ENCODE results near the gene ECHS1.
"Not testable (repeated sequence)": the region's sequence is repeated elsewhere in the genome, so short reads cannot be mapped to it uniquely, and the experiment has no call there.

Gene ECHS1

GRCh38 chr10:133397938-133398337 is 24.8 kb upstream of the ECHS1 start:
- no peak for DNase-seq

- no peak for DNase-seq
Measured at GRCh38 chr10:133396035-133396624, 23.0 kb upstream of the ECHS1 start.

GRCh38 chr10:133394801-133395221 is 21.7 kb upstream of the ECHS1 start:
- DNase-seq, result no peak

GRCh38 chr10:133394064-133394663 is 21.0 kb upstream of the ECHS1 start, which contains the start of gene MTG1:
TSS of gene MTG1 (plus strand) at chr10:133394157. CDS start at chr10:133394221, 64 bp downstream.
- peak; percentile 98 for DNase-seq

DNA sequence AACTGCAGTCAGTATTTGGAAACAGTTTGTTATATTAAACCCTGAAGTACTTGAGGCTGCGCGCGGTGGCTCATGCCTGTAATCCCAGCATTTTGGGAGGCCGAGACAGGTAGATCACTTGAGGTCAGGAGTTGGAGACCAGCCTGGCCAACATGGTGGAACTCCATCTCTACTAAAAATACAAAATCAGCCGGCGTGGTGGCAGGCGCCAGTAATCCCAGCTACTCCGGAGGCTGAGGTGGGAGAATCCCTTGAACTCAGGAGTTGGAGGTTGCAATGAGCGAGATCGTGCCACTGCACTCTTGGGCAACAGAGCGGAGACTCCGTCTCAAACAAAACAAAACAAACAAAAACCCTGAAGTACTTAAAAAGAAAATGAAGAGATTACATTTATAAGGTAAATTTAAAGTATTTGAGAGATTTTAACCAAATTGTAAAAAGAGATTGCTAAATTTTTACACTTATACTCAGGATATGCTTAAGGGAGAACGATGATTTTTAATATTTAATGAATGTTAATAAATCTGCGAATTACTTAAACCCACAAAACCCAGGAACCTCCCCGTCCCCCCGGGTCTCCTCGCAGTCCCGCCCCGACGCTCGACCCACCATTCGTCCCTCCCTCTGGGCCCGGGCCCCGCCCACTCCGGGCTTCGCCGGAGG is 20.4 kb upstream of the ECHS1 start:
- no peak for DNase-seq

DNA sequence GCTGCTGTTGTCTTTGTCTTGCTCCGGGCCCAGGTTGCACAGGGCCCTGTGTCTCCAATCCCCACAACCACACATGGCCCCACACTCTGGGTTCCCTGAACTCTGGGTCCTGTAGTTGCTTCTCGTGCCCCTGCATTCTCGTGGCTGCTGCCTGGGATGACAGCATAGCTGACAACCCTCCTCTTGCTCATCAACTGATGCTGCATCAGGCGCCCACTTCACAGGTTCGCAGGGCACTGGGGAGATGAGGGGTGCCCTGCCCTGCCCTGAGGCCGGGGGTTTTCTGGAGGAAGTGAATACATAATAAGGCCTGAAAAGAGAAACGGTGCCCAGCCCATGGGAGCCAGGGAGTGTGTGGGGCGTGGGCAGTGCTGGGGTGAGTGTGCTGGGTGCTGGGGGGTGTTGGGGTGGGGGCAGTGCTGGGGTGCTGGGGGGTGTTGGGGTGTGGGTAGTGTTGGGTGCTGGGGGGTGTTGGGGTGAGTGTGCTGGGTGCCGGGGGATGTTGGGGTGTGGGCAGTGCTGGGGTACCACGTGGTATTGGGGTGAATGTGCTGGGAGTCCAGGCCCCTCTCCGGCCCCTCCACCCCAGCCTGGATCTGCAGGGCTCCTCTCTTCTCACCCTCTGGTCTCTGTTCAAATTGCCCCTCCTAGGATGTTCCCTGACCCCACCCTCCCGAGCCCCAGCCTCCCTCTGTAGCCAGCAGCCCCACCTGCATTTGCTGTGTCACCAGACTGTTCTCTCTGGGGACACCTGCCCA is 18.8 kb upstream of the ECHS1 start:
- no peak for DNase-seq

DNA sequence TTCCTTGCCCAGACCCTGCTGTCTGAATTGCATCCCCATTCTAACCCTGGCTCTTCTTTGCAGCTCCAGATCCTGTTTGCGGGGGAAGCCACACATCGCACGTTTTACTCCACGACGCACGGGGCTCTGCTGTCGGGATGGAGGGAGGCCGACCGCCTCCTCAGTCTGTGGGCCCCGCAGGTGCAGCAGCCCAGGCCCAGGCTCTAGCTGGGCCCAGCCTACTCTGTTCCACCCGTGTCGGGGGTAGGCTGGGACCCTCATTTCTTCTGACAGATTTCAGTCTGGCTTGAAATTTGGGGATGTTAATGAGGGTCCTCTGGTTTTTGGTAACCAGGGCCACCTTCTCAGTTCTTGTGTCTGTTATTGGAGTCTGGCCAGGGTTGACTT is 18.1 kb upstream of the ECHS1 start:
- no peak for DNase-seq

DNA sequence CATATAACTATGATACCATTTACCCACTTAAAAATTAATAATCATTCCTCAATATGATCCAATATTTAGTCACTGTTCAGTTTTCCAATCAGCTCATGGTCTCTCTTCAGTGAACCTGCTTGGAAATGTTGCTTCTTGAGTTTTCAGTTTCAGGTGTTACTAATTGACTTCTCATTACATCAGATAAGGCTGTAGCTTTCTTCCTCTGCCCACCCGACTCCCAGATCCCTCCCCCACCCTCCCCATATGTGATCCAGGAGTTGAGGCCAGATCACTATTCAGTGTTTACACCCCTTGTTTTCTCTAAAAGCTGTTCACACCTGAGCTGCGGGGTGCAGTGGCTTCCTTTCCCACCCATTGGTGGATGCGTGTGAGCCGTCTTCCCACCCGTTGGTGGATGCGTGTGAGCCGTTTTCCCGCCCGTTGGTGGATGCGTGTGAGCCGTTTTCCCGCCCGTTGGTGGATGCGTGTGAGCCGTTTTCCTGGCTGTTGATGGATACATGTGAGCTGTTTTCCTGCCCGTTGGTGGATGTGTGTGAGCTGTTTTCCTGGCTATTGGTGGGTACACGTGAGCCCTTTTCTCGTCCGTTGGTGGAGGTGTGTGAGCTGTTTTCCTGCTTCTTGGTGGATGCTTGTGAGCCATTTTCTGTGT is 17.6 kb upstream of the ECHS1 start:
- no peak for DNase-seq

DNA sequence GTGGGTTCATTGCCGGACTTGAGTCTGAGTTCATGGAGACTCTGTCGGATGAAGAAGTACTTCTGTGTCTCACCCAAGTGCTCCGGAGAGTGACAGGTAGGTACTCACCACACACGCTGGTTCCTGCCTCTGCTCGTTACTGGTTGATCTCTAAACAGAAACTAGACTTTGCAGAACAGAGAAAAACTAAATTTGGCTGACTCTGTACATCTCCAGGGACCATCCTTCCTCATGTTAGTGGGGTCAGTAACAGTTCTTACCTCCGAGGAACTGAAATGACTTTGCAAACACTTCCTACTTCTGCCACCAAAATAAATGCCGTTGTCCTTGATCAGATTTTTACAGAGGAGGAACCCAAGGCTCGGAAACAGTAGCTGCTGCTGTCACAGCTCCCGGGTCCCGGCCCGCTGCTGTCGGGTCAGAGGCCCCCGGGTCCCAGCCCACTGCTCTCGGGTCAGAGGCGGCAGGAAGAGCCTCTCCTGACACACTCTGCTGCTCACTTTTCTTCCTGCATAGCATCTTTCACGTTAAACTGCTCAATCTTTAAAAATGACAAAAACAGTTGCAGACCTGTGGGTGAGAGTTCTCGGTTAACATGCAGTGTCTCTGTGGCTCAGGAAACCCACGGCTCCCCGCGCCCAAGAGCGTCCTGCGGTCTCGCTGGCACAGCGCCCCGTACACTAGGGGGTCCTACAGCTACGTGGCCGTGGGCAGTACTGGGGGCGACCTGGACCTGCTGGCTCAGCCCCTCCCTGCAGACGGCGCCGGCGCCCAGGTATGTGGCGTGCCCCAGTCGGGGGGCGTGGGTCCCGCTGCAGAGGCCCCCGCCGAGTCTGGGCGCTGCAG is 16.0 kb upstream of the ECHS1 start:
- peak; percentile 36 for DNase-seq

GRCh38 chr10:133388236-133388972 is 15.2 kb upstream of the ECHS1 start:
- peak; percentile 26 for DNase-seq

- DNase-seq, result not testable (repeated sequence)
Measured at GRCh38 chr10:133386951-133387350, 13.8 kb upstream of the ECHS1 start.

DNA sequence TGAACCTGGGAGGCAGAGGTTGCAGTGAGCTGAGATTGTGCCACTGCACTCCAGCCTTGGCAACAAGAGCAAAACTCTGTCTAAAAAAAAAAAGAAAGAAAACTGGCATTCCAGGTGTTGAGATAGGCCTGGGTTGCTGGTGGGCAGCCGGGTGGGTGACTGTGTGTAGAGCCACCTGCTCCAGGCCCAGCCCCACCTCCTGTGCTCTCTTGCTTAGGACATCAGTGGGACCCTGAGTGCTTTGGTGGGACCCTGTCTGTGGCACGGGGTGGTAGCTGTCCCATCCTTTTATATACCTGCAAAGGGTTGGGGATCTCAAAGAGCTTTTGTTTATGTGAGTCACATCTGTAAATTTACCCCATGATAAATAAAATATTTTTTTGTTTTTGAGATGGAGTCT is 12.1 kb upstream of the ECHS1 start:
- DNase-seq, result no peak

DNA sequence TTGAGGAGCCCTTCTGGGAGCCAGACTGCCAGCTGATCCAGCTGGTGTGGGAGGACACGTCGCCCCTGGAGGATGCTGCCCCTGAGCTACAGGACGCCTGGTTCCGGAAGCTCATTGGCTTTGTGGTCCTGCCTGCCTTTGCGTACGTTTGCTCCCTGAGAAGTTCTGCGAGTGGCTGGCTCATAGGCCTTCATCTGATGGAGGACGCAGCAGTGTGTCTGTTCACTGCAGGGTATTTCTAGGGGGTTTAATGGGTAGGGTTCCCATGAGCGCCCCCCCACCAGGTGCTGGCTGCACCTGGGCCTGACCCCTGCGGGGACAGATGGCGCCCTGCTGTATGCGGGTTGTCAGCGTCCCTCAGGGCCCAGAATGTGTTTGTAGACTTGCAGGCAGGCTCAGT is 10.9 kb upstream of the ECHS1 start:
- no peak for DNase-seq

GRCh38 chr10:133383551-133383950 is 10.4 kb upstream of the ECHS1 start:
- DNase-seq, result no peak

- no peak for DNase-seq
Measured at GRCh38 chr10:133381036-133381435, 7.9 kb upstream of the ECHS1 start.

- no peak for DNase-seq
Measured at GRCh38 chr10:133379801-133380666, 6.9 kb upstream of the ECHS1 start.

- DNase-seq, result peak; percentile 73
Measured at GRCh38 chr10:133379152-133379800, 6.1 kb upstream of the ECHS1 start, which contains the start of gene PAOX. TSS of gene PAOX (plus strand) at chr10:133379262. CDS start at chr10:133379317, 55 bp downstream.

- peak; percentile 70 for DNase-seq
Measured at GRCh38 chr10:133378251-133379096, 5.3 kb upstream of the ECHS1 start.

GRCh38 chr10:133377818-133378250 is 4.7 kb upstream of the ECHS1 start:
- no peak for DNase-seq

Data from activated CD4-positive, CD25-positive, alpha-beta regulatory T cell treated with anti-CD3 and anti-CD28 coated beads, Interleukin-2, amount 50 U/mL, for 72 hours (primary cell).